MCF 10A (cell line): Measurements from ENCODE around the gene STARD13. TPM values are rescaled to one million over a fixed set of nuclear protein-coding genes. Genes with fewer than 3 reads are reported as not detected.
"Not testable (repeated sequence)": the region's sequence is repeated elsewhere in the genome, so short reads cannot be mapped to it uniquely, and the experiment has no call there.

ENCODE experiments used
- BruUV-seq: library from RNA; stranded (reverse); fragments of 400-500 nt; replicated peaks from 2 replicates; lab custom pipeline; 2021; lab: Mats Ljungman, UMichigan
- CTCF ChIA-PET: fragments of 300-600 bp; sonication (Branson Sonifier 250); formaldehyde crosslinking; extraction: SDS; loops from one replicate; lab custom pipeline; 2021; ENCODE audit warnings: antibody characterized with exemption, inconsistent platforms; lab: Yijun Ruan, JAX
- POLR2A ChIA-PET: fragments of 300-600, 350-650 bp; sonication (Branson Sonifier 250); formaldehyde crosslinking; extraction: SDS; loops from one replicate; lab custom pipeline; 2020; ENCODE audit warnings: antibody characterized with exemption, inconsistent platforms; lab: Yijun Ruan, JAX
- DNase-seq: peaks from one replicate; pipeline ENCODE4 v3.0.0-alpha.2; 2018; ENCODE audit not compliant: unreplicated experiment
- H3K27ac Mint-ChIP-seq: one replicate; pipeline ENCODE4 v1.8.0; 2022; ENCODE audit warnings: mild to moderate bottlenecking, low read depth, mixed read lengths; ENCODE audit not compliant: unreplicated experiment
- H3K27me3 Mint-ChIP-seq: one replicate; pipeline ENCODE4 v1.8.0; 2022; ENCODE audit warnings: mixed read lengths; ENCODE audit not compliant: insufficient read depth, unreplicated experiment
- H3K36me3 Mint-ChIP-seq: one replicate; pipeline ENCODE4 v1.8.0; 2022; ENCODE audit warnings: mild to moderate bottlenecking, moderate library complexity, mixed read lengths; ENCODE audit not compliant: insufficient read depth, unreplicated experiment
- H3K4me1 Mint-ChIP-seq: one replicate; pipeline ENCODE4 v1.8.0; 2022; ENCODE audit warnings: mixed read lengths; ENCODE audit not compliant: insufficient read depth, unreplicated experiment
- H3K4me3 Mint-ChIP-seq: one replicate; pipeline ENCODE4 v1.8.0; 2022; ENCODE audit warnings: mild to moderate bottlenecking, moderate library complexity, mixed read lengths; ENCODE audit not compliant: unreplicated experiment
- H3K9me3 Mint-ChIP-seq: one replicate; pipeline ENCODE4 v1.8.0; 2022; ENCODE audit warnings: mixed read lengths; ENCODE audit not compliant: unreplicated experiment
- CTCF ChIP-seq: fragments of 200-600 bp; IDR thresholded peaks from one replicate; pipeline ENCODE4 v1.8.0; 2022; ENCODE audit warnings: antibody characterized with exemption, mild to moderate bottlenecking; ENCODE audit not compliant: unreplicated experiment
- intact Hi-C: fragments of 100-400 bp; cut with micrococcal nuclease; formaldehyde crosslinking; loops from 2 replicates; pipeline ENCODE4 v1.14.1; 2022
- total RNA-seq: library from RNA; stranded (reverse); gene quantifications from 2 replicates; pipeline ENCODE4 v1.2.3, GENCODE V29; 2022

STARD13 gene
- total RNA-seq, 1 experiment from 2014 or later: 31.9 TPM

DNA sequence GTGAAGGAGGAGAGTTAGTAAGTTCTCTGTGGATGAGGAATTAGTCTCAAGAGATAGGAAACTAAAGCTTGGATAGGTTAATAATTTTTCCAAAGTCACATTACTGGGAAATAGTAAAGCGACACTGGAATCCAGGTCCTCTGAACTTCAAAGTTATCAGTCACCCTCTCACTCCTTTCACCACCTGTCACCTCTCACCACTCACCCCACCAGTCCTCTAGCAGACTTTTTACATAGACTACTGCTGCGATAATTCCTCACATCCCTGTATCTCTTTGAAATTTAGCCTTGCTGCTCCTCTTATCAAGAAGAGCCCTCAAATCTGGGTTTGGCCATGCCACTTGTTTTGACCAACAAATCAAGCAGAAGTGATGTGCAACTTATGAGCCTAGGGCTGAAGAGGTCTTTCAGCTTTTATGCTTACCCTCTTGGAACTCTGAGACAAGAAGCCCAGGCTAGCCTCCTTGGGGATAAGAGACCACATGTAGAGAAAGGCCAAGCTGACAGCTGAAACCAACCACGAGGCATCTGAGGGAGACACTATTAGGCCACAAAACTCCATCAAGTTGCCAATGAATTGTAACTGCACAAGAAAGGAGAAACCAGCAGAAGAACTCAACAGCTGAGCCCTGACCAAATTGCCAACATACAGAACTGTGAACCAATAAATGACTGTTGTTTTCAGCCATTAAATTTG is 41.2 kb downstream of the STARD13 start:
- intact Hi-C loops: no loop called here
- ChIA-PET POLR2A (interaction anchor here (0.7 to 1.7 kb wide), 6 partner anchors 11 to 71 kb away, joined by 3 to 5 read pairs (median 3); partner anchors contain the start of gene STARD13), CTCF (interaction anchor here (0.6 to 0.7 kb wide), 2 partner anchors 198 to 910 kb away, joined by 3 read pairs; no protein-coding TSS in a partner anchor)
- Mint-ChIP-seq H3K4me1 (peaks cover 26% of the 10 kb centered on the region), H3K27ac (no peak overlapping the region), H3K27me3 (no peaks in the 10 kb centered on the region), H3K4me3 (no peak overlapping the region), H3K36me3 (peaks cover 42% of the 10 kb centered on the region), H3K9me3 (no peaks in the 10 kb centered on the region)
- no peak for TF ChIP-seq CTCF
- DNase-seq: no peak
- BruUV-seq: no TSS peak

DNA sequence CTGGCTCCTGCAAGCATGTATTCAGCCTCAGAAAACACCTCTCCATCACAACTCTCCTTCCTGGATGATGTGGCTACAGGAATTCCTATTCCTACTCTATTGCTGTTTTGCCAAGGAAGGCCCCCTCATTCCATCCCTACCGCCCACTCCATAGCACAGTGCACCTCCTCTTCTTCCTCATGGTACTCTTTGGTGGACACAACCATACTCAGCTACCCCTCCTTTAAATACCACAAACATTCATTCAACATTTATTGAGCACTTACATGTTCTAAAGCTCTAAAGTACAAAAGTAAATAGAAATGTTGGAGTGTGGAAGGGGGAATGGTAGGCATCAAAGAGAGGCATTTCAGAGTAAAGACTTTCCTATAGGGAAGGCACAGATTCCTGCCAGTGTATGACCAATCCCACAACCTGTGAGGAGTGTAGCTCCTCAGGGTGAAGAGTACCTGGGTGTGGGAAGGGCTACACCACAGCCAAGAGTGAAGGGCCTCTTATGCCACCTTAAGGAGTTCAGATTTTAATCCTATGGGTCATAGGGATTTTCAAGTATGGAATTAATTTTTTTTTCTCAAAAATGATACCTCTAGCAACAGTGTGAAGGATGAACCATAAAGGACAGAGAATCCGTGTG is 42.5 kb downstream of the STARD13 start:
- peak overlapping the region; percentile 9 for H3K27ac Mint-ChIP-seq
- ChIA-PET CTCF (no interaction called here), POLR2A (no interaction called here)
- no peak overlapping the region for H3K4me3 Mint-ChIP-seq
- H3K9me3 Mint-ChIP-seq: no peaks in the 10 kb centered on the region
- no peak for TF ChIP-seq CTCF
- no peak for DNase-seq
- peaks cover 36% of the 10 kb centered on the region for H3K36me3 Mint-ChIP-seq
- no peaks in the 10 kb centered on the region for H3K27me3 Mint-ChIP-seq
- H3K4me1 Mint-ChIP-seq: peaks cover 15% of the 10 kb centered on the region
- BruUV-seq: no TSS peak
- intact Hi-C loops: no loop called here

DNA sequence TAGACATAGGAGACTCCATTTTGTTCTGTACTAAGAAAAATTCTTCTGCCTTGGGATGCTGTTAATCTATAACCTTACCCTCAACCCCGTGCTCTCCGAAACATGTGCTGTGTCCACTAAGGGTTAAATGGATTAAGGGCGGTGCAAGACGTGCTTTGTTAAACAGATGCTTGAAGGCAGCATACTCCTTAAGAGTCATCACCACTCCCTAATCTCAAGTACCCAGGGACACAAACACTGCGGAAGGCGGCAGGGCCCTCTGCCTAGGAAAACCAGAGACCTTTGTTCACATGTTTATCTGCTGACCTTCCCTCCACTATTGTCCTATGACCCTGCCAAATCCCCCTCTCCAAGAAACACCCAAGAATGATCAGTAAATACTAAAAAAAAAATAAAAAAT is 43.2 kb downstream of the STARD13 start:
- Mint-ChIP-seq H3K4me1 (peaks cover 21% of the 10 kb centered on the region), H3K36me3 (peaks cover 36% of the 10 kb centered on the region)
- CTCF ChIA-PET, H3K27me3 Mint-ChIP-seq, DNase-seq, intact Hi-C loops, POLR2A ChIA-PET, H3K9me3 Mint-ChIP-seq, H3K4me3 Mint-ChIP-seq, H3K27ac Mint-ChIP-seq, BruUV-seq: not testable (repeated sequence)

- DNase-seq: peak; percentile 51
- intact Hi-C loops: loop anchor here (1.0 kb wide), 1 partner anchor 46 kb away; no protein-coding TSS in a partner anchor
- peak overlapping the region; percentile 67 for H3K27ac Mint-ChIP-seq
These were observed 49.5 kb downstream of the STARD13 start for GRCh38 chr13:33236021-33236420.

More at GRCh38 chr13:33236021-33236420, 49.5 kb downstream of the STARD13 start:
- peaks cover 56% of the 10 kb centered on the region for H3K4me1 Mint-ChIP-seq
- ChIA-PET POLR2A (interaction anchor here (0.8 to 2.3 kb wide), 11 partner anchors 10 to 307 kb away, joined by 3 to 14 read pairs (median 5); partner anchors contain the start of gene STARD13), CTCF (interaction anchor here (0.6 to 0.9 kb wide), 3 partner anchors 15 to 407 kb away, joined by 3 to 4 read pairs (median 3); no protein-coding TSS in a partner anchor)
- no peak for TF ChIP-seq CTCF
- H3K9me3 Mint-ChIP-seq: peaks cover 7% of the 10 kb centered on the region
- peak overlapping the region; percentile 42 for H3K4me3 Mint-ChIP-seq
- H3K27me3 Mint-ChIP-seq: no peaks in the 10 kb centered on the region
- H3K36me3 Mint-ChIP-seq: peaks cover 35% of the 10 kb centered on the region
- no TSS peak for BruUV-seq
